Measurements from ENCODE around the gene OXLD1.

The OXLD1 gene

DNA sequence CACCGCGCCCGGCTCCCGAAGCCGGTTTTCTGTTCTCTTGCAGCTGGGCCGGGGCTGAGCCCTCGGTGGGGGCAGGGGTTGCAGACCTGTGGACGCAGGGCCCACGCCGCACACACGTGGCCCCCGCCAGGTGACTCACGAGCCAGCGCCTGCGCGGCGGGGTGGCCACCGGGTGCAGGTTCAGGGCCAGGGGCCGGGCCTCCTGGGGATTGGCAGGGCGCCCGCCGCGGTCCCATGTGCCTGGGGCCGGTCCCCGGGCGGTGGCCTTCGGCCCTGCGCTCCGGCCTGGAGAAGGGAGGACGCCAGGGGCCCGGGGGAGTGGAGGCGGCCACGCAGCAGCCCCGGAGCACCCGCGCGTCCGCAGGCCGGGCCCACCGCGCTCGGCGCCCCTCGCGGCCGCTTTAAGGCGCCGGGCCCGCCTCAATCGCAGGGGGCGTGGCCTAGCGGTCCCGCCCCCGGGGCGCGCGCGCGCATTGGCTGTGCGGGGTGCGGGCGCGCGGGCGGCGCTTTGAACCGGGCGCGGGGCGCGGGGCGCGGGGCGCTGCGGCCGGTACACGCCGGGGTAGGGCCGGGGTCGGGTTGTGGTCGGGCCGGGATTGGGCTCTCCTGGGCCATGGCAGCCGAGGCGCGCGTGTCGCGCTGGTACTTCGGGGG, 45.5 kb upstream of the OXLD1 start, which contains the start of gene SLC25A10:
Gene SLC25A10 (plus strand): TSS at position 471 of the 654 bp plus-strand sequence. CDS start 143 bp downstream, at position 614.
- H4K20me1 ChIP-seq, result peaks cover 0 to 69% (median 45%) of the 10 kb centered on the region in 11 experiments; a peak in 18 of 22 replicates
- H3K9me3 ChIP-seq (replicated peaks in 1 of 11), result no peaks in the 10 kb centered on the region
- H3K4me3 ChIP-seq, result peak within 1 kb of the TSS; percentile 71 to 96 (median 86)
- H3K27ac ChIP-seq, result peak within 1 kb of the TSS; percentile 3 to 82 (median 73); a peak in 21 of 22 replicates
- H3K4me1 ChIP-seq, result peaks cover 38 to 72% (median 60%) of the 10 kb centered on the region in 10 experiments
- peak within 1 kb of the TSS; percentile 74 to 89 (median 84) for H3K9ac ChIP-seq
- H3K36me3 ChIP-seq, result peaks cover 14 to 39% (median 22%) of the 10 kb centered on the region in 11 experiments
- H3K27me3 ChIP-seq, result no peaks in the 10 kb centered on the region
- H3K4me2 ChIP-seq, result peak within 1 kb of the TSS; percentile 84 to 100 (median 99)
- no peak for TF ChIP-seq Cebpa-rat (IDR thresholded peaks at IDR 0.05)

DNA sequence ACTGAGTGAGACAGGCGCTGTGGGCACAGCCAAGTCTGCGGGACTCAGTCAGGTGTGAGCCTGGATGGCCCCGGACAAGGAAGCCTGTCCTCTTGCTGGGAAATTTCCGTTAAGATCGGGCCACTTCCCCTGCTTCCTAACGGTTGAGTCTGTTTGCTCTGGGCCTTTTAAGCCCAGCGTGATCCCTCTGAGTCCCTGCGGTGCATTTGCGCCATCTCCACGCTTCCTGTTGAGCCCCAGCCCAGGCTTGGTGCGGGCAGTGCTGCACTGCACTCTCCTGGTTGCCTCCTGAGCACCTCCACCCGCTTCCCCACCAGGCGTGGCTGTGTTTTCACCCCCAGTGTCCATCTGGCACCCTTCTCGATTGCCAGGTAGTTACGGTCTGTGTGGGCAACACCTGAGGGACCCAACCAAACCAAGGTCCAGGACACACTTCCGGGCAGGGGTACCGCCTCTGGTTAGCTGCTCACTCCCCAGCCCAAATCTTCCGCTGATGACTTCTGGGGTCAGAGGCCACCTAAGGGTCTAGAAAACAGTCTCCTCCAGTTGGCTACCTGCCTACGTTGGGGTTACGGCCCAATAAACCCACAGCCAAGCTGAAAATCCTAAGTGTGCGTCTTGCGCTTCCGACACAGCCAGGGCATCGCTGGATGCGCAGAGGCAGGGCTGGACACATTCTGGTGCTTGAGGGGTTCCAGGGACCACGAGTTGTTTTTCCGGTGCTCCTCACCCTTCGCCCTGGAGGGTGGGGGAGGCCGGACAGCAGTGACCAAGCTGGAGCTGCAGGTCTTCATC, 44.3 kb upstream of the OXLD1 start:
- peak overlapping the region; percentile 71 to 96 (median 86); a peak in 19 of 20 replicates for H3K4me3 ChIP-seq

DNA sequence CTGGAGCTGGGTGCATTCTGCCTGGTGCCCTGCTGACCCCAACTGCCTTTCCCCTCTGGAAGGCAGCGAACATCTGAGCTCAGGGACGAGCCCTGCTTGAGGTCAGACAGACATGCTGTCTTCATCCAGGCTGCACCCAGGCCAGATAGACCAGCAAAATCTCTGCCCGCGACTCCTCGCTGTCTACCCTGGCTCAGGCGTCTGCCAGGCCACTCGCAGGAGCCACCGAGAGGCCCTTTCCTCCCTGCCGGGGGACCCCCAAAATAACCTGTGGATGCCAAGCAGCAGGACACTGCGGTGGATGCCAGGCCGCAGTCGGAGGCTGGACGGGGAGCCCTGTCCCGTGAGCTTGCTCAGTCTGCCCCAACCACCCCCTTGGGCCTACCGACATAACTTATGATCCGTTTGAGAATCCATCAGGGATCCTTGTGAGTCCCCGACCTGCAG, 42.4 kb upstream of the OXLD1 start:
- peaks cover 44 to 59% (median 52%) of the 10 kb centered on the region in 10 experiments for H3K4me1 ChIP-seq
- H3K4me2 ChIP-seq, result 0 out of 22 replicates have a peak overlapping the region, but pooled peaks of 1 of the 11 experiments have one; percentile 1
- peaks cover 0 to 87% (median 57%) of the 10 kb centered on the region in 11 experiments; a peak in 18 of 22 replicates for H4K20me1 ChIP-seq
- H3K9me3 ChIP-seq (replicated peaks in 1 of 11), result no peaks in the 10 kb centered on the region
- peaks cover 35 to 55% (median 50%) of the 10 kb centered on the region in 11 experiments for H3K36me3 ChIP-seq
- TF ChIP-seq Cebpa-rat (IDR thresholded peaks at IDR 0.05), result no peak
- H3K4me3 ChIP-seq, result no peak overlapping the region
- peak overlapping the region in 2 of 11 experiments; percentile 11 to 13; a peak in 1 of 22 replicates for H3K9ac ChIP-seq
- no peak overlapping the region; a peak in 1 of 22 replicates for H3K27ac ChIP-seq
- H3K27me3 ChIP-seq, result no peaks in the 10 kb centered on the region

More for the DNA sequence above, 44.3 kb upstream of the OXLD1 start:
- H3K27ac ChIP-seq, result peak overlapping the region in 9 of 11 experiments; percentile 11 to 78 (median 73); a peak in 18 of 22 replicates
- peak overlapping the region; percentile 40 to 89 (median 84); a peak in 21 of 22 replicates for H3K9ac ChIP-seq
- peaks cover 26 to 46% (median 35%) of the 10 kb centered on the region in 11 experiments for H3K36me3 ChIP-seq
- peaks cover 0 to 78% (median 51%) of the 10 kb centered on the region in 11 experiments; a peak in 18 of 22 replicates for H4K20me1 ChIP-seq
- H3K27me3 ChIP-seq, result no peaks in the 10 kb centered on the region
- TF ChIP-seq Cebpa-rat (IDR thresholded peaks at IDR 0.05), result no peak
- peaks cover 38 to 63% (median 55%) of the 10 kb centered on the region in 10 experiments for H3K4me1 ChIP-seq
- H3K9me3 ChIP-seq (replicated peaks in 1 of 11), result no peaks in the 10 kb centered on the region
- peak overlapping the region; percentile 84 to 100 (median 99) for H3K4me2 ChIP-seq

DNA sequence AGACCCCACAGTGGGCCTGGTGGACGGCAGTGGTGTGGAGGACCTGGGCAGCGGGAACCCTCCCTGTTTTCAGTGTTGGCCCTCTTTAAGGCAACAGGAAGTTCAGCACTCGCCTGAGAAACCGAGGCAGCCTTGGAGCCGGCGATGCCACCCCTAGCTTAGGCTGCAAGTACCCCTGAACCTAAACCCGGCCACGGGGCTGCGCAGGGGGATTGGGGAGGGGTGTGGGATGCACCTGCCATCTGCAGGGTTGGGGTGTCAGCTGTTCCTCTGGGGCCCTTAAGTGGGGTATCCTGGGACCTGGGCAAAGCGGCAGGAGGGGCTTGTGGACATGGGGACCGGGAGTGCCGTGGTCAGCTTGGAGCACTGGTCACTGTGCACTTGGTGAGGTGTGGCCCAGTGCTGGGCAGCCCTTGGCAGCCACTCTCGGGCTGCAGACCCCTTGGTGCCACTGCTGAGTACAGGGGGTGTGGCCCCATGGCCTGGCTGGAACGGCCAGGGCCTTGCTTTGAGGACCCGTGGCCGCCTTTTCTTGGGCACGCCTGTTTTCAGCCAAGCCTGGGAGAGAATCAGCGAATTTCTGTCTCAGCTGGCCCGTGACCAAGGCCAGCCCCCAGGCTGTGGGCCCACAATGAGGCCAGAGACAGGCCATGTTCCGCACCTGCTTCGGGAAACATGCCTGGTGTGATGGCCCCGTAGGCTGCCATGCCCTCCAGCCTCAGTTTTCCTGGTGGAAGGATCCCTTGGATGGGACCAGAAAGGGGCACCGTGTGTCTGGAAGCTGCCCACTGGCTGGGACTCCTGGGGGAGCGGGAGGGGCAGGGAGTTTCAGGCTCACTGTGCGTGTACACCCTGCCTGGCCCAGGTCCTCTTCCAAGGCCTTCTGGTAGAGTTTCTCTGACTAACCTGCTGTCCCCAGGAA, 41.6 kb upstream of the OXLD1 start:
- Histone ChIP-seq H3K9ac (peak overlapping the region in 1 of 11 experiments; percentile 23; a peak in 1 of 22 replicates), H4K20me1 (peaks cover 0 to 79% (median 49%) of the 10 kb centered on the region in 11 experiments; a peak in 18 of 22 replicates), H3K4me3 (no peak overlapping the region), H3K27ac (no peak overlapping the region; a peak in 1 of 22 replicates), H3K36me3 (peaks cover 35 to 55% (median 50%) of the 10 kb centered on the region in 11 experiments), H3K27me3 (no peaks in the 10 kb centered on the region), H3K4me1 (peaks cover 36 to 51% (median 44%) of the 10 kb centered on the region in 10 experiments), H3K9me3 (replicated peaks in 1 of 11) (no peaks in the 10 kb centered on the region), H3K4me2 (no peak overlapping the region)
- TF ChIP-seq Cebpa-rat (IDR thresholded peaks at IDR 0.05), result no peak

DNA sequence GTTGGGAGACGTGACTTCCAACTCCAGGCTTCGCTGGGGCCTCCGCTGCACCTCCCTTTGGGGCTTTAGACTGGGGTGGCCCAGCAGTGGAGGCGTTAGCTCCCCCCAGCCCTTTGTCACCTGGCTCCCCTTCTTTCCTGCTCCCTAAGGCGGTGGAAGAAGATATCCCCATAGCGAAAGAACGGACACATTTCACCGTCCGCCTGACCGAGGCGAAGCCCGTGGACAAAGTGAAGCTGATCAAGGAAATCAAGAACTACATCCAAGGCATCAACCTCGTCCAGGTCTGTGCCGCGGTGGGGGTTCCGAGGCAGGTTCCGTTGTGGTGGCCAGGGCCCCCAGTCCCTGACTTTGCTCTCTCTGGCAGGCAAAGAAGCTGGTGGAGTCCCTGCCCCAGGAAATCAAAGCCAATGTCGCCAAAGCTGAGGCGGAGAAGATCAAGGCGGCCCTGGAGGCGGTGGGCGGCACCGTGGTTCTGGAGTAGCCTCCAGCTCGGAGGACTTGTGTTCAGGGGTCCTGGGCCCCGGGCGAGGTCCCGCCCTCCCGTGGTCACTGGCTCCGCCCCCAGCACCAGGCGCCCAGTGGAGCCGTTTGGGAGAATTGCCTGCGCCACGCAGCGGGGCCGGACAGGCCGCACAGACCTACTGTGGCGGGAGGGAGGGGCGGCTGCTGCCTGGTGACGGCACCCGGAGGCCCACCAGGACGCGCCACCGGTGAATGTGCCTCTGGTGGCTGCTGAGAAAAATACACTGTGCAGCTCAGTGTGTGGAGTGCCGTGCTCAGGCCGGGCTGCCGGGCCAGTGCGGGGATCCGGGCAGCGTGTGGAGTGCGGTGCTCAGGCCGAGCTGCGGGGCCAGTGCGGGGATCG, 40.6 kb upstream of the OXLD1 start:
- Histone ChIP-seq H3K27ac (no peak overlapping the region), H3K4me1 (peaks cover 37 to 50% (median 44%) of the 10 kb centered on the region in 10 experiments), H3K4me3 (no peak overlapping the region), H3K27me3 (no peaks in the 10 kb centered on the region), H3K9me3 (replicated peaks in 1 of 11) (no peaks in the 10 kb centered on the region), H3K4me2 (no peak overlapping the region), H3K36me3 (peaks cover 35 to 58% (median 55%) of the 10 kb centered on the region in 11 experiments), H4K20me1 (peaks cover 5 to 79% (median 52%) of the 10 kb centered on the region in 11 experiments; a peak in 20 of 22 replicates), H3K9ac (peak overlapping the region in 2 of 11 experiments; percentile 23 to 36; a peak in 2 of 22 replicates)
- no peak for TF ChIP-seq Cebpa-rat (IDR thresholded peaks at IDR 0.05)

DNA sequence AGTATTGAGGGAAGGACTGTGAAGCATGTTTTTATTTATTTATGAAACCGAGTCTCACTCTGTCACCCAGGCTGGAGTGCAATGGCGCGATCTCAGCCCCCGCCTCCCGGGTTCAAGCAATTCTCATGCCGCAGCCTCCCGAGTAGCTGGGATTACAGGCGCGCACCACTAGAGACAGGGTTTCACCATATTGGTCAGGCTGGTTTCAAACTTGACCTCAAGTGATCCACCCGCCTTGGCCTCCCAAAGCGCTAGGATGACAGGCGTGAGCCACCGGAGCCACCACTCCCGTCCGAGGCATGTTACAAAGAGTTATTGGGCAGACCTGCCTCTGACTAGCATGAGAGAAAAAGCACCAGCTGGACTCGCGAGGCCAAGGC, 39.8 kb upstream of the OXLD1 start:
- no peak overlapping the region for H3K4me2 ChIP-seq
- no peaks in the 10 kb centered on the region for H3K27me3 ChIP-seq
- peak overlapping the region in 3 of 11 experiments; percentile 15 to 36 (median 28); a peak in 2 of 22 replicates for H3K9ac ChIP-seq
- no peak overlapping the region for H3K4me3 ChIP-seq
- no peak overlapping the region for H3K27ac ChIP-seq
- H4K20me1 ChIP-seq, result peaks cover 13 to 86% (median 60%) of the 10 kb centered on the region in 11 experiments; a peak in 21 of 22 replicates
- H3K36me3 ChIP-seq, result peaks cover 43 to 66% (median 63%) of the 10 kb centered on the region in 11 experiments
- TF ChIP-seq Cebpa-rat (IDR thresholded peaks at IDR 0.05), result no peak
- peaks cover 41 to 50% (median 44%) of the 10 kb centered on the region in 10 experiments for H3K4me1 ChIP-seq
- H3K9me3 ChIP-seq (replicated peaks in 1 of 11), result no peaks in the 10 kb centered on the region

DNA sequence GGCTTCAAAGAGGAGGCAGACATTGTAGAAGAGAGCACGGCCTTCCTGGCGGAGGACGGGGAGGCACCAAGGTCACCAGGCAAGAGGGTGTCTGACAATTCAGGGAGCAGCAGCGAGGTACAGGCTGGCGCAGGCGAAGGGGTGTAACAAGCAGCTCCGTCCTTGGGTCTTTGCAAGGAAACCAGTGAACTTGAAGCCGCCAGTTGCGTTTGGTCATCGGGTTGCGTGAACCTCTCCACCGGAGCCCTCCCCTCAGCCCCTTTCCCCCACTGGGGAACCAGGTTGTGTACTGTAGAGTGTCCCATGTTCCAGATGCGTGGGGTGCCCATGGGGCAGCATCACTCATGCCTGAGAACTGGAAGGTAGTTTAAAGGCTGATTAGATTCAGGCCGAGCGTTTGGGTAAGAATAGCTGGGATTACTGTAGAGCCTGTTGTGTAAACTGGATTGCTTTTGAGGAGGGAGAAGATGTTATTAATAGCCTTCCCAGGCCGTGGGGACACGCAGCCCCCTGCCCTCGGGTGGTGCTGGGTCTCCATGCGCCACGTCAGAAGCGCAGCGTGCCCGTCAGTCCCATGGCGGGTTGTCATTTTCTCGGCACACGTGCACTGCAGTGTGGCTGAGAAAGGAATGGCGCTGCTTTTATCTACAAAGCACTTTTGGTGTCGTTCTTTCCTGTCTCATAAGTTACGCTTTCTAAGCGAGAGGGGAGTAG, 39.3 kb upstream of the OXLD1 start:
- Histone ChIP-seq H3K4me1 (peaks cover 41 to 50% (median 44%) of the 10 kb centered on the region in 10 experiments), H3K27me3 (no peaks in the 10 kb centered on the region), H4K20me1 (peaks cover 19 to 91% (median 66%) of the 10 kb centered on the region in 11 experiments; a peak in 21 of 22 replicates), H3K27ac (no peak overlapping the region), H3K9me3 (replicated peaks in 1 of 11) (no peaks in the 10 kb centered on the region), H3K9ac (peak overlapping the region in 8 of 11 experiments; percentile 13 to 99 (median 32); a peak in 12 of 22 replicates), H3K4me3 (no peak overlapping the region), H3K4me2 (no peak overlapping the region), H3K36me3 (peaks cover 48 to 71% (median 68%) of the 10 kb centered on the region in 11 experiments)
- TF ChIP-seq Cebpa-rat (IDR thresholded peaks at IDR 0.05), result no peak
